Measurements from ENCODE around the gene CHRNA7. TPM values are rescaled to one million over a fixed set of nuclear protein-coding genes. Genes with fewer than 3 reads are reported as not detected.

CHRNA7 gene
- total RNA-seq, 2 donors from 2014 or later: 3.7 to 9.3 TPM

- no peaks in the 10 kb centered on the region for H3K27me3 ChIP-seq (replicated peaks; ENCODE audit: insufficient read depth)
- 55% methylated on average over 4 of the region's 4 CpGs for WGBS
- no peak for DNase-seq (ENCODE audit: low spot score)
- no peak overlapping the region for H3K4me3 ChIP-seq
- no peaks in the 10 kb centered on the region for H3K36me3 ChIP-seq
- no peak overlapping the region for H3K27ac ChIP-seq
- intact Hi-C loops (cut with DNase I): no loop called here
- TF ChIP-seq CTCF (IDR thresholded peaks at IDR 0.05) (no peak), POLR2AphosphoS5 (IDR thresholded peaks at IDR 0.05) (no peak), POLR2A (IDR thresholded peaks at IDR 0.05) (no peak)
- no peaks in the 10 kb centered on the region for H3K9me3 ChIP-seq
- H3K4me1 ChIP-seq (replicated peaks): no peaks in the 10 kb centered on the region
Measured at GRCh38 chr15:32124726-32125125, 94.4 kb downstream of the CHRNA7 start.

- Histone ChIP-seq H3K4me3 (no peak overlapping the region), H3K36me3 (no peaks in the 10 kb centered on the region), H3K27ac (no peak overlapping the region), H3K9me3 (no peaks in the 10 kb centered on the region), H3K4me1 (replicated peaks) (no peaks in the 10 kb centered on the region), H3K27me3 (replicated peaks; ENCODE audit: insufficient read depth) (no peaks in the 10 kb centered on the region)
- DNase-seq (ENCODE audit: low spot score): no peak
- 84% methylated on average over 3 of the region's 3 CpGs for WGBS
- no peak for TF ChIP-seq CTCF (IDR thresholded peaks at IDR 0.05)
- no peak for TF ChIP-seq POLR2AphosphoS5 (IDR thresholded peaks at IDR 0.05)
- intact Hi-C loops (cut with DNase I): no loop called here
Measured at GRCh38 chr15:32125595-32125994, 95.3 kb downstream of the CHRNA7 start.

GRCh38 chr15:32129815-32130214 lies 99.5 kb downstream of the CHRNA7 start:
- H3K9me3 ChIP-seq: no peaks in the 10 kb centered on the region
- TF ChIP-seq POLR2AphosphoS5 (IDR thresholded peaks at IDR 0.05) (no peak), POLR2A (IDR thresholded peaks at IDR 0.05) (no peak), CTCF (IDR thresholded peaks at IDR 0.05) (no peak)
- H3K4me3 ChIP-seq: no peak overlapping the region
- DNase-seq (ENCODE audit: low spot score): no peak
- no peaks in the 10 kb centered on the region for H3K4me1 ChIP-seq (replicated peaks)
- no peaks in the 10 kb centered on the region for H3K36me3 ChIP-seq
- H3K27ac ChIP-seq: no peak overlapping the region
- peaks cover 2% of the 10 kb centered on the region for H3K27me3 ChIP-seq (replicated peaks; ENCODE audit: insufficient read depth)
- intact Hi-C loops (cut with DNase I): no loop called here

GRCh38 chr15:32130823-32131222 lies 100.5 kb downstream of the CHRNA7 start:
- Histone ChIP-seq H3K4me1 (replicated peaks) (no peaks in the 10 kb centered on the region), H3K4me3 (no peak overlapping the region), H3K27me3 (replicated peaks; ENCODE audit: insufficient read depth) (peaks cover 2% of the 10 kb centered on the region), H3K9me3 (no peaks in the 10 kb centered on the region), H3K27ac (no peak overlapping the region), H3K36me3 (no peaks in the 10 kb centered on the region)
- 97% methylated on average over 3 of the region's 3 CpGs for WGBS
- intact Hi-C loops (cut with DNase I): no loop called here
- TF ChIP-seq POLR2A (IDR thresholded peaks at IDR 0.05): no peak
- no peak for TF ChIP-seq POLR2AphosphoS5 (IDR thresholded peaks at IDR 0.05)
- no peak for TF ChIP-seq CTCF (IDR thresholded peaks at IDR 0.05)
- DNase-seq (ENCODE audit: low spot score): no peak

GRCh38 chr15:32131803-32132202 lies 101.5 kb downstream of the CHRNA7 start:
- intact Hi-C loops (cut with DNase I): no loop called here
- 90% methylated on average over 4 of the region's 4 CpGs for WGBS
- no peak for TF ChIP-seq CTCF (IDR thresholded peaks at IDR 0.05)
- no peak for TF ChIP-seq POLR2A (IDR thresholded peaks at IDR 0.05)
- no peak for TF ChIP-seq POLR2AphosphoS5 (IDR thresholded peaks at IDR 0.05)
- H3K27ac ChIP-seq: no peak overlapping the region
- no peak overlapping the region for H3K4me3 ChIP-seq
- peaks cover 2% of the 10 kb centered on the region for H3K27me3 ChIP-seq (replicated peaks; ENCODE audit: insufficient read depth)
- no peaks in the 10 kb centered on the region for H3K4me1 ChIP-seq (replicated peaks)
- no peaks in the 10 kb centered on the region for H3K9me3 ChIP-seq
- H3K36me3 ChIP-seq: no peaks in the 10 kb centered on the region
- DNase-seq (ENCODE audit: low spot score): no peak
